Measurements from ENCODE around the gene ZNF581. TPM values are rescaled to one million over a fixed set of nuclear protein-coding genes. Genes with fewer than 3 reads are reported as not detected.
A peak's percentile ranks its signal among the peaks of the same experiment; 100 is the strongest.

ZNF581 gene
- total RNA-seq, 8 experiments from 2014 or later = 18.3 to 34.2 (median 24.9) TPM

DNA sequence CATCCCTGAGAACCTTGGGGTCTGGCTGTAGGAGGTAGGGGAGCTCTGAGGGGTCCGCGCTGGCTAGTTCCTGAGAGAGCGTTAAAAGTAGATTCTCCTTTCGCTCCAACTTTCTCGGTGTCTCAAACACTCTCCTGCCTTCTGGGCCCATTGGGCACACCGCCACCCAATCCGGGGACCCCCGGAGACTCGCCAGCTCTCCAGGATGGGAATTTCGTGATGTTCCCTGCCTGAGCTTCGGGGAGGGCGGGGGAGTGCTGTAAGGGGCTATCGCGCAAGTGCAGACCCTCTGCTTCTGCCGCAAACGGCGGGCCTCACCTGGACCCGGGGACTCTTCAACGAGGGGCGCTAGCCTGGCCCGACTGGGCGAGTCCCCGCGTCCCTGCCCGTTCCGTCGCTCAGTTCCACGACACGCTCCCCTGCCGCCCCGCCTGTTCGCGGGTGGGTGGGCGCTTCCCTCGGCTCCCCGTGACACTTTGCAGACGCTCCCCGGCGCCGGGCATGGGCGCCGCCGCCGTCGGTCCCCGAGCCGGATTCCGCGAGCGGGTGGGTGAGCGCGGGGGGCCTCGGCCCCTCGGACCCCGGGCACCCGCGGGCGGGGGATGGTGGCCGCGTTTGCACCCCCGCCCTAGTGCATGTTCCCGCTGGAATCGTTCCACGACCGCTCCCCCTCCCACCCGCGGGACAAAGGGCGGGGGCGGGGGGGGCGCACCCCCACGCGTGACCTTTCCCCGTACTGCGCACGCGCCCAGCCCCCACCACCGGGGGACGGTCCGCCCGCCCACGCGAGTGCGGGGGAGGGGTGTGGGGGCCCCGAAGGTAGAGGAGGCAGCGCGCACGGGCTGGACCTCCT is 4.5 kb downstream of the ZNF581 start, which contains the start of gene CCDC106:
Gene CCDC106 (plus strand): TSS at position 481 of the 853 bp plus-strand sequence. CDS start 835 bp downstream, outside the sequence.
- WGBS, 10 experiments = 0 to 6% (median 0%) methylated on average over 1 to 6 of the region's 87 CpGs; no CpG with 5 or more reads in 6 of the 10 experiments
- peaks cover 14 to 17% of the 10 kb centered on the region in 2 donors for H3K4me1 ChIP-seq (replicated peaks in 1 of 2)
- ATAC-seq (replicated peaks in 6 of 8) = peak; percentile 11 to 77 (median 64)
- peak within 1 kb of the TSS; percentile 74 to 99 (median 93) for H3K4me3 ChIP-seq
- in situ Hi-C loops (cut with MboI; ENCODE audit: low pct_unique_long_range_greater_than_20kb in 2 of 9, low sequenced_read_pairs in 9 of 9, unreplicated experiment in 9 of 9) = loop anchor here in 3 of 9 experiments (25.0 kb wide), 1 partner anchor 511 kb away; the partner anchor contains the start of gene TNNT1 (in 3 of the 3)
- H3K27ac ChIP-seq = peak within 1 kb of the TSS; percentile 95 to 98

DNA sequence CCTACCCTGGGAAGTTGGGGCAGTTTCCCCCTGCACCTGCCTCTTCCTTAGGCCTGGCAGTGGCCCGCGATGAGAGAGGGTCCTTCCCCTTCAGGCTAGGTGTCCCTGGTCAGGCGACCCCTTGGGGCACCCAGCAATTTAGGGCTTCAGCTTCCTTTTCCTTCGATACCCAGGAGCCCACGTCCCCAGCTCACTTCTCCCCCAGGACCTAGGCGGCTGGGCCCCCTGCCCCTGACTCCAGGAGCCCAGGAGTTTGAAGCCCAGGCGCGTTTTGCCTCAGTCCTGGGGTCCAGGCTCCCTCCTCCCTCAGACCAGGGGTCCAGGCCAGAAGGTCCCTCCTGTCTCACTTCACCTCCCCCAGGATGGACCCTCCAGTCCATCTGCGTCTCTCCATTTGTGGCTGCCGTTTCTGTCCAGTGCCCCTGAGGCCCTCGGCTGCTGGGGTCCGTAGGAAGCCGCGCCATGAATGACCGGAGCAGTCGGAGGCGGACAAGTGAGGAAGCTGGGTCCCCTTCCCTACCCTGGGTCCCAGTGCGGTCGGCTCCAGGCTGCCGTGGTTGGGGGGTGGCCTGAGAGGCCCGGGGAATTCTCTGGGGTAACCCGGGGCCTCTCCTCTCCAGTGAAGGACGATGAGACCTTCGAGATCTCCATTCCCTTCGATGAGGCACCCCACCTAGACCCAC is 5.3 kb downstream of the ZNF581 start:
- ATAC-seq (replicated peaks in 6 of 8) = peak in 1 of 8 experiments; percentile 14
- Histone ChIP-seq H3K4me1 (replicated peaks in 1 of 2) (peaks cover 11 to 15% of the 10 kb centered on the region in 2 donors), H3K27ac (peak overlapping the region in 1 of 2 donors; percentile 98), H3K4me3 (peak overlapping the region; percentile 74 to 99 (median 93))
- 10 to 100% methylated on average over 1 to 6 of the region's 25 CpGs; no CpG with 5 or more reads in 8 of the 10 experiments for WGBS, 10 experiments
- in situ Hi-C loops (cut with MboI; ENCODE audit: low pct_unique_long_range_greater_than_20kb in 2 of 9, low sequenced_read_pairs in 9 of 9, unreplicated experiment in 9 of 9) = loop anchor here in 3 of 9 experiments (25.0 kb wide), 1 partner anchor 511 kb away; the partner anchor contains the start of gene TNNT1 (in 3 of the 3)

GRCh38 chr19:55649268-55650125 is 6.0 kb downstream of the ZNF581 start:
- WGBS, 10 experiments = 68 to 100% (median 89%) methylated on average over 1 to 8 of the region's 17 CpGs; no CpG with 5 or more reads in 5 of the 10 experiments
- H3K27ac ChIP-seq = no peak overlapping the region
- peaks cover 7 to 11% of the 10 kb centered on the region in 2 donors for H3K4me1 ChIP-seq (replicated peaks in 1 of 2)
- ATAC-seq (replicated peaks in 6 of 8) = peak in 1 of 8 experiments; percentile 1
- in situ Hi-C loops (cut with MboI; ENCODE audit: low pct_unique_long_range_greater_than_20kb in 2 of 9, low sequenced_read_pairs in 9 of 9, unreplicated experiment in 9 of 9) = loop anchor here in 3 of 9 experiments (25.0 kb wide), 1 partner anchor 512 kb away; the partner anchor contains the start of gene TNNT1 (in 3 of the 3)
- H3K4me3 ChIP-seq = peak overlapping the region in 4 of 5 donors; percentile 82 to 99 (median 96)

DNA sequence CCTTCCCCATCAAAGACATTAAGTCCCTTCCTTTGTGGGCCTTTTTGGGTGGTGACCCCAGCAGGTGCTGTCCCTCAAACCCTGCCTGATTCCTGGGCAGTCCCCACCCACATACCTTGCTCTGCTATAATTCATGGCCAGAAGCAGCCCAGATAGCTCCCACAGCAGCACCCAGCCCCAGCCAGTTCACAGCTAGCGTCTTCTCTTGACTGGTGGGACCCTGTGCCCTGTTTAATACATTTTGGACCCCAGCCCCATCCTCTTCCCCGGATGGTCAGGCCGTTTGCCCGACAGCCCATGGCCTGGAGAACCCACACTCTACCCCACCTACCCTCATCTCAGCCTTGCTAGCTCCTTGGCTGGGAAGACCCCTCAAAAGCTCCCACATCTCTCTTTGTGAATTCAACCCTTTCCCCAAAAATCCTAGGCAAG is 6.7 kb downstream of the ZNF581 start:
- H3K4me3 ChIP-seq = no peak overlapping the region
- H3K4me1 ChIP-seq (replicated peaks in 1 of 2) = peaks cover 6 to 11% of the 10 kb centered on the region in 2 donors
- 92 to 100% (median 100%) methylated on average over 1 to 2 of the region's 4 CpGs; no CpG with 5 or more reads in 6 of the 10 experiments for WGBS, 10 experiments
- H3K27ac ChIP-seq = no peak overlapping the region
- no peak for ATAC-seq (replicated peaks in 6 of 8)
- in situ Hi-C loops (cut with MboI; ENCODE audit: low pct_unique_long_range_greater_than_20kb in 2 of 9, low sequenced_read_pairs in 9 of 9, unreplicated experiment in 9 of 9) = no loop called here

- no peak for ATAC-seq (replicated peaks in 6 of 8)
- Histone ChIP-seq H3K4me3 (no peak overlapping the region), H3K4me1 (replicated peaks in 1 of 2) (peaks cover 6 to 11% of the 10 kb centered on the region in 2 donors), H3K27ac (no peak overlapping the region)
- in situ Hi-C loops (cut with MboI; ENCODE audit: low pct_unique_long_range_greater_than_20kb in 2 of 9, low sequenced_read_pairs in 9 of 9, unreplicated experiment in 9 of 9) = no loop called here
- WGBS, 10 experiments = 40 to 100% (median 92%) methylated on average over 1 to 5 of the region's 17 CpGs; no CpG with 5 or more reads in 1 of the 10 experiments
Observed at GRCh38 chr19:55650602-55651230, 7.3 kb downstream of the ZNF581 start.

- H3K4me3 ChIP-seq = no peak overlapping the region
- 97% methylated on average over 5 of the region's 18 CpGs; no CpG with 5 or more reads in 9 of the 10 experiments for WGBS, 10 experiments
- no peak for ATAC-seq (replicated peaks in 6 of 8)
- in situ Hi-C loops (cut with MboI; ENCODE audit: low pct_unique_long_range_greater_than_20kb in 2 of 9, low sequenced_read_pairs in 9 of 9, unreplicated experiment in 9 of 9) = no loop called here
- no peak overlapping the region for H3K27ac ChIP-seq
- H3K4me1 ChIP-seq (replicated peaks in 1 of 2) = peaks cover 6 to 11% of the 10 kb centered on the region in 2 donors
Observed at GRCh38 chr19:55651236-55651635, 7.8 kb downstream of the ZNF581 start.

GRCh38 chr19:55652311-55653128 is 9.1 kb downstream of the ZNF581 start:
- Histone ChIP-seq H3K4me1 (replicated peaks in 1 of 2) (peaks cover 9 to 15% of the 10 kb centered on the region in 2 donors), H3K4me3 (no peak overlapping the region), H3K27ac (no peak overlapping the region)
- in situ Hi-C loops (cut with MboI; ENCODE audit: low pct_unique_long_range_greater_than_20kb in 2 of 9, low sequenced_read_pairs in 9 of 9, unreplicated experiment in 9 of 9) = no loop called here
- no CpG with 5 or more reads among the region's 71 CpGs for WGBS, 10 experiments
- no peak for ATAC-seq (replicated peaks in 6 of 8)

GRCh38 chr19:55653651-55654322 is 10.3 kb downstream of the ZNF581 start:
- peaks cover 14 to 15% of the 10 kb centered on the region in 2 donors for H3K4me1 ChIP-seq (replicated peaks in 1 of 2)
- peak; percentile 25 to 76 (median 68) for ATAC-seq (replicated peaks in 6 of 8)
- 0 to 1% (median 0%) methylated on average over 2 to 33 of the region's 57 CpGs; no CpG with 5 or more reads in 4 of the 10 experiments for WGBS, 10 experiments
- peak overlapping the region; percentile 100 for H3K27ac ChIP-seq
- in situ Hi-C loops (cut with MboI; ENCODE audit: low pct_unique_long_range_greater_than_20kb in 2 of 9, low sequenced_read_pairs in 9 of 9, unreplicated experiment in 9 of 9) = no loop called here
- peak overlapping the region; percentile 70 to 96 (median 89) for H3K4me3 ChIP-seq

DNA sequence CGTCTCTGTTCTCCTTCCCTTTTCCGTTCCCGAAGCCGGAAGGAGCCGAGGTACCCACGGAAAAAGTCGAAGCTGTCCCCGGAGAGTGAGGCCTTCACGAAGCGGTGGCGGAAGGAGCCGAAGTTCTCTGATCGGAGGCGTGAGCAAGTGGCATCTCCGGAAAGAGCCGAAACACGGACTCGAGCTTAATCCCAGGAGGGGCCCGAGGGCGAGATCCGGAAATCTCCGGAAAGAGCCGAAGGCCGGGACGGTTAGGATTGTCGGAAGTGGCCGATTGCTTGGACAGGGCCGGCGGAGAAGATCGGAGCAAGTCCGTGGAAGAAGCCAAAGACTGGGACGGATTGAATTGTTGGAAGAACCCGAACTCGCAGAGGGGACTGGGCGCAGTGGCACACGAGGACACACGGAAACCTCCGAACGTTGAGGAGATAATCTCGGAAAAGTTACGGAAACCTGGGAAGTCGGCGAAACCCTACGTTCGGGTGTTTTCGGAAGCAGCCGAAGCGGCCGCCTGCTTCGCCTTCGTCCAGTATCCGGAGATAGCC is 10.9 kb downstream of the ZNF581 start:
- Histone ChIP-seq H3K4me3 (peak overlapping the region; percentile 70 to 96 (median 89)), H3K27ac (peak overlapping the region; percentile 100), H3K4me1 (replicated peaks in 1 of 2) (peaks cover 9 to 10% of the 10 kb centered on the region in 2 donors)
- 0 to 2% (median 0%) methylated on average over 1 to 13 of the region's 52 CpGs; no CpG with 5 or more reads in 3 of the 10 experiments for WGBS, 10 experiments
- ATAC-seq (replicated peaks in 6 of 8) = peak; percentile 68 to 82 (median 72)
- in situ Hi-C loops (cut with MboI; ENCODE audit: low pct_unique_long_range_greater_than_20kb in 2 of 9, low sequenced_read_pairs in 9 of 9, unreplicated experiment in 9 of 9) = no loop called here

DNA sequence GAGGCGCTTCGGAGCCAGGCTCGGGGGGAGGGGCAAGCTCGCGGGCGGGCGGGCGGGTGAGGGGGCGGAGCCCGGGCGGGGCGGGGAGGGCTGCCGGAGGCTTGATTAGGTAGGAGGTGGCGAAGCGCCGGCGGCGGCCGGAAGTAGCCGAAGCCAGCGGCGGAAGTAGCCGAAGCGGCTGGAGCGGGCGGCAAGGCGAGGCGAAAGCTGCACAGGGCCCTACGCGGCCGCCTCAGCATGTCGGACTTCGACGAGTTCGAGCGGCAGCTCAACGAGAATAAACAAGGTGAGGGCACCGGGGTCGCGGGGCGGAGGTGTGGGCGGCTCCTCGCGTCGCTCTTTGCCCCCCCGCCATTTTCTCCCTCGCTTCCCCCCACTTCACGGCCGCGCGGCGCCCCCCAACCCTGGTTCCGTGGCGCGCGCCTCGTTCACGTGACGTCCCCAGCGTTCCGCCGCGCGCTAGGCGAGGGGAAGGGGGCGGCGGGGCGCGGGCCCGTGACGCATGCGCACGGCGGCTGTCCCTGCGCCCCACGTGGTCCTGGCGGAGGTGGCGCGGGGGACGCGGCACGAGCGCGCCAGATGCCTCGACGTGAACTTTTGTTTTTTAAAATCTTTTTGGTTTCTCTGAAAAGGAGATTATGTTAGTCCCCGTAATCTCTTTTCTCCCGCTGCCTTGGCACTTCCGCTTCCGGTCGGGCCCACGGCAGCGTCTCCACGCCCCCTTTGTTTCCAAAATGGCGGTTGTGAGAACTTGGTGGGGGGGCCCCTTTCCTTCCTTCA is 11.6 kb downstream of the ZNF581 start, which contains the start of gene U2AF2:
Gene U2AF2 (plus strand): TSS at position 168 of the 780 bp plus-strand sequence. CDS start 70 bp downstream, at position 238.
- whole genome bisulfite sequencing, 10 experiments = 0 to 5% (median 2%) methylated on average over 2 to 10 of the region's 95 CpGs; no CpG with 5 or more reads in 4 of the 10 experiments
- in situ Hi-C loops (cut with MboI; ENCODE audit: low pct_unique_long_range_greater_than_20kb in 2 of 9, low sequenced_read_pairs in 9 of 9, unreplicated experiment in 9 of 9) = no loop called here
- Histone ChIP-seq H3K4me1 (replicated peaks in 1 of 2) (peaks cover 9 to 10% of the 10 kb centered on the region in 2 donors), H3K27ac (peak within 1 kb of the TSS; percentile 100), H3K4me3 (peak within 1 kb of the TSS; percentile 70 to 96 (median 89))
- ATAC-seq (replicated peaks in 6 of 8) = peak; percentile 34 to 59 (median 53)

All from motor neuron (in vitro differentiated cells).